K562 (cell line): ENCODE measurements around the gene SLFNL1. TPM values are rescaled to one million over a fixed set of nuclear protein-coding genes. Genes with fewer than 3 reads are reported as not detected.

Experiments
- EWSR1 ChIP-seq: fragments of 450-650 bp; IDR thresholded peaks from 2 replicates; pipeline ENCODE4 v1.6.1; 2018; ENCODE audit warnings: borderline replicate concordance, mild to moderate bottlenecking, low read depth, moderate library complexity; ENCODE audit not compliant: partially characterized antibody
- FOXA3 ChIP-seq, 2 experiments: fragments of 450-650 bp in 1 of 2; sonication (generic) in 1 of 2; formaldehyde crosslinking; IDR thresholded peaks in 1 of 2; conservative IDR thresholded peaks in 1 of 2; 2 replicates each; pipeline versions ENCODE4 v1.4.0 to v1.8.0; 2020 to 2022; ENCODE audit warnings: mild to moderate bottlenecking in 2 of 2, missing genetic modification reagents in 1 of 2
- FOXM1 ChIP-seq, 2 experiments: fragments of 450-650 bp in 1 of 2; sonication (generic) in 1 of 2; formaldehyde crosslinking in 1 of 2; IDR thresholded peaks; 2 replicates each; pipeline versions ENCODE4 v1.6.1 to v1.9.0; 2017 to 2022; ENCODE audit warnings: low read depth in 2 of 2, mild to moderate bottlenecking in 2 of 2, missing genetic modification reagents in 1 of 2, moderate library complexity in 1 of 2
- HLTF ChIP-seq: fragments of 450-650 bp; IDR thresholded peaks from 2 replicates; pipeline ENCODE4 v1.6.1; 2016
- JUN ChIP-seq, 2 experiments: sonication (generic) in 1 of 2; formaldehyde crosslinking in 1 of 2; IDR thresholded peaks; 2 replicates each; pipeline versions ENCODE4 v1.6.1 to v1.8.0; 2012 to 2022; ENCODE audit warnings: borderline replicate concordance in 2 of 2, mild to moderate bottlenecking in 2 of 2, improper control_type of control experiment in 1 of 2, low read depth in 1 of 2, low read length in 1 of 2, missing genetic modification reagents in 1 of 2
- MAZ ChIP-seq, 2 experiments: fragments of 450-650 bp in 1 of 2; sonication (generic) in 1 of 2; formaldehyde crosslinking; IDR thresholded peaks in 1 of 2; conservative IDR thresholded peaks in 1 of 2; 2 replicates each; pipeline versions ENCODE4 v1.4.0 to v1.5.0; 2020; ENCODE audit warnings: mild to moderate bottlenecking in 1 of 2, missing genetic modification reagents in 1 of 2
- NFE2L1 ChIP-seq: fragments of 450-650 bp; IDR thresholded peaks from 2 replicates; pipeline ENCODE4 v1.6.1; 2016; ENCODE audit warnings: missing genetic modification characterization, low read depth, mild to moderate bottlenecking, missing compliant biosample characterization, moderate library complexity, borderline replicate concordance
- PCBP1 ChIP-seq: fragments of 200-400 bp; formaldehyde crosslinking; IDR thresholded peaks from 2 replicates; pipeline ENCODE4 v1.6.1; 2018; ENCODE audit warnings: mild to moderate bottlenecking, low read depth, low read length; ENCODE audit not compliant: poor library complexity, severe bottlenecking
- RB1 ChIP-seq: fragments of 450-650 bp; IDR thresholded peaks from 2 replicates; pipeline ENCODE4 v1.6.1; 2017; ENCODE audit warnings: low read depth, mild to moderate bottlenecking
- SLC30A9 ChIP-seq: fragments of 250-450 bp; sonication (Bioruptor Pico); IDR thresholded peaks from 2 replicates; pipeline ENCODE4 v1.8.0; 2022; ENCODE audit warnings: mild to moderate bottlenecking, moderate library complexity
- TCF7 ChIP-seq: sonication (generic); IDR thresholded peaks from 2 replicates; pipeline ENCODE4 v1.6.1; 2016; ENCODE audit warnings: antibody characterized with exemption, borderline replicate concordance
- ZBTB9 ChIP-seq: fragments of 450-650 bp; formaldehyde crosslinking; IDR thresholded peaks from 2 replicates; pipeline ENCODE4 v1.4.0; 2020; ENCODE audit warnings: mild to moderate bottlenecking, moderate library complexity
- polyA plus RNA-seq, 8 experiments: library from polyadenylated mRNA; depleted of rRNA in 4 of 8; stranded (reverse) in 5 of 8; unstranded in 3 of 8; fragments of >200 nt; fragmentation: Nextera tagmentation in 2 of 8; fragmentation: Illumina TruSeq in 1 of 8; extraction: Ambion mirVana in 2 of 8; extraction: Trizol in 1 of 8; gene quantifications; 2 replicates each; pipeline versions ENCODE4 v1.2.1 to v1.2.3, GENCODE V29; 2011 to 2014; ENCODE audit warnings: inconsistent platforms in 1 of 8, missing spikeins in 1 of 8
- total RNA-seq, 7 experiments: library from RNA; depleted of rRNA in 6 of 7; stranded (reverse); fragments of >200 nt in 6 of 7; fragmentation: Illumina TruSeq in 2 of 7; extraction: Trizol in 2 of 7; gene quantifications; 2 replicates each; pipeline versions ENCODE4 v1.2.1 to v1.2.3, GENCODE V29; 2011 to 2021; ENCODE audit warnings: low replicate concordance in 1 of 7
- TF ChIP-seq, protein P1 (sequence below): fragments of 250-450 bp; sonication (Bioruptor Pico); IDR thresholded peaks from 2 replicates; pipeline ENCODE4 v1.4.0; 2020; ENCODE audit warnings: mild to moderate bottlenecking, moderate library complexity
- TF ChIP-seq, protein P2 (sequence below): fragments of 250-450 bp; sonication (Bioruptor Pico); IDR thresholded peaks from 2 replicates; pipeline ENCODE4 v1.8.0; 2021; ENCODE audit warnings: borderline replicate concordance, mild to moderate bottlenecking, moderate library complexity; ENCODE audit not compliant: poor library complexity, severe bottlenecking
- TF ChIP-seq, protein P3 (sequence below): fragments of 450-650 bp; conservative IDR thresholded peaks from 2 replicates; pipeline ENCODE4 v1.6.1; 2016; ENCODE audit warnings: missing genetic modification characterization, low read depth, mild to moderate bottlenecking, missing compliant biosample characterization, moderate library complexity
- TF ChIP-seq, protein P4 (sequence below): fragments of 450-650 bp; IDR thresholded peaks from 2 replicates; pipeline ENCODE4 v1.6.1; 2016; ENCODE audit warnings: antibody characterized with exemption

Gene SLFNL1
- total and polyA plus RNA-seq, 9 of the 15 experiments (the other 6 are each of a cell fraction or from before 2014, with no cell fraction given) = 0.05 to 0.14 (median 0.06) TPM; not detected in 5

DNA sequence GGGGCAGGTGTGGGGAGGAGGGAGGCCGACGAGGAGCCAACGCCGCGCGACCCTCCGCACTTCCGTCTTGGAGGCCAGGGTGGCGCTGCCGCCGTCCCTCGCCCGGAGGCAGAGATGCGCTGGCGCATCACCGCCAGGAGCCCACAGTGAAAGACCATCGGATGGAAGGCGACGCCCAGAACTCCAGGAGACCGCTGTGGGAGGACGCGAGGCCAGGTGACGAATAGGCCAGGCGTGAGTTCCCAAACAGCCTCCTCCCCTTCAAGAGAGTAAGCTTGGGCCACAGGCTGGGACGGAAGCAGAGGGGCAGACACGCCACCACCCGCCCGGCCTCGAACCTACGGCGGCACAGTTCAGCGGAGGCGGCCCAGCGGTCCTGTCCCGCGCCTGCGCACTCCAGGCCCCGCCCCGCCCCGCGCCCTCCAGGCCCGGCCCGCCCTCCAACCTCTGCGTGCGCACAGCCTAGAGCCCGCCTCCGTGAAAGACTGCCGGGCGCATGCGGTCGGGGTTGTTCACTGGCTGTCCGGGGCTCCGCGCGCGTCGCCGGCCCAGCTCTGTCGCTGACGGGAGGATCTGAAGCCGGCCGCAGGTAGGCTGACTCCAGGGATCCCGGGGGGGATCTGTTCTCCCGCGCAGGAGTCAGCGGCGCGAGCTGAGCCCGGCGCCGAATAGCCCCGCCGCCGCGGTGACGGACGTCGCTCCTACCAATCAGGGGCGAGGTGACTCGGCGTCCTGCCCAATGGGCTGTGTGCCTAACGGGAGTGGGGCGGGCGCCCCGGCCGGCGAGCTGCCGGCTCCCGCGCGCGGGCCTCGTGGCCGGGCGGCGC lies 42.1 kb downstream of the SLFNL1 start, which contains the start of gene CTPS1 (continued):
- TF ChIP-seq, protein P1, sequence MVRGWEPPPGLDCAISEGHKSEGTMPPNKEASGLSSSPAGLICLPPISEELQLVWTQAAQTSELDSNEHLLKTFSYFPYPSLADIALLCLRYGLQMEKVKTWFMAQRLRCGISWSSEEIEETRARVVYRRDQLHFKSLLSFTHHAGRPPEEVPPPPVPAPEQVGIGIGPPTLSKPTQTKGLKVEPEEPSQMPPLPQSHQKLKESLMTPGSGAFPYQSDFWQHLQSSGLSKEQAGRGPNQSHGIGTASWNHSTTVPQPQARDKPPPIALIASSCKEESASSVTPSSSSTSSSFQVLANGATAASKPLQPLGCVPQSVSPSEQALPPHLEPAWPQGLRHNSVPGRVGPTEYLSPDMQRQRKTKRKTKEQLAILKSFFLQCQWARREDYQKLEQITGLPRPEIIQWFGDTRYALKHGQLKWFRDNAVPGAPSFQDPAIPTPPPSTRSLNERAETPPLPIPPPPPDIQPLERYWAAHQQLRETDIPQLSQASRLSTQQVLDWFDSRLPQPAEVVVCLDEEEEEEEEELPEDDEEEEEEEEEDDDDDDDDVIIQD (CRISPR knock-in tag) = no peak
- TF ChIP-seq FOXM1 (IDR thresholded peaks at IDR 0.05; ENCODE audit: low read depth) (no peak), FOXM1 (CRISPR knock-in tag; IDR thresholded peaks at IDR 0.05; ENCODE audit: low read depth) (peak; percentile 51; the same call in 1 of the 2 replicates), SLC30A9 (CRISPR knock-in tag) (no peak), JUN (IDR thresholded peaks at IDR 0.05; ENCODE audit: borderline replicate concordance, low read depth, low read length) (0 out of 2 replicates have a peak, but pooled peaks have one; percentile 35), JUN (CRISPR knock-in tag; IDR thresholded peaks at IDR 0.05; ENCODE audit: borderline replicate concordance) (no peak), NFE2L1 (no peak), PCBP1 (no peak), FOXA3 (CRISPR knock-in tag; conservative IDR thresholded peaks at IDR 0.05 in 1 of 2, IDR thresholded peaks at IDR 0.05 in 1 of 2) (0 out of 4 replicates have a peak, but pooled peaks of 1 of the 2 experiments have one; percentile 9), EWSR1 (no peak), HLTF (no peak), TCF7 (0 out of 2 replicates have a peak, but pooled peaks have one; percentile 7), MAZ (CRISPR knock-in tag; conservative IDR thresholded peaks at IDR 0.05 in 1 of 2, IDR thresholded peaks at IDR 0.05 in 1 of 2) (peak; percentile 52 to 64; a peak in 3 of 4 replicates), ZBTB9 (CRISPR knock-in tag) (0 out of 2 replicates have a peak, but pooled peaks have one; percentile 24), RB1 (peak; percentile 95)
- TF ChIP-seq, protein P2, sequence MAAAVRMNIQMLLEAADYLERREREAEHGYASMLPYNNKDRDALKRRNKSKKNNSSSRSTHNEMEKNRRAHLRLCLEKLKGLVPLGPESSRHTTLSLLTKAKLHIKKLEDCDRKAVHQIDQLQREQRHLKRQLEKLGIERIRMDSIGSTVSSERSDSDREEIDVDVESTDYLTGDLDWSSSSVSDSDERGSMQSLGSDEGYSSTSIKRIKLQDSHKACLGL (CRISPR knock-in tag) = no peak
- TF ChIP-seq, protein P3, sequence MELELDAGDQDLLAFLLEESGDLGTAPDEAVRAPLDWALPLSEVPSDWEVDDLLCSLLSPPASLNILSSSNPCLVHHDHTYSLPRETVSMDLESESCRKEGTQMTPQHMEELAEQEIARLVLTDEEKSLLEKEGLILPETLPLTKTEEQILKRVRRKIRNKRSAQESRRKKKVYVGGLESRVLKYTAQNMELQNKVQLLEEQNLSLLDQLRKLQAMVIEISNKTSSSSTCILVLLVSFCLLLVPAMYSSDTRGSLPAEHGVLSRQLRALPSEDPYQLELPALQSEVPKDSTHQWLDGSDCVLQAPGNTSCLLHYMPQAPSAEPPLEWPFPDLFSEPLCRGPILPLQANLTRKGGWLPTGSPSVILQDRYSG = no peak
- TF ChIP-seq, protein P4, sequence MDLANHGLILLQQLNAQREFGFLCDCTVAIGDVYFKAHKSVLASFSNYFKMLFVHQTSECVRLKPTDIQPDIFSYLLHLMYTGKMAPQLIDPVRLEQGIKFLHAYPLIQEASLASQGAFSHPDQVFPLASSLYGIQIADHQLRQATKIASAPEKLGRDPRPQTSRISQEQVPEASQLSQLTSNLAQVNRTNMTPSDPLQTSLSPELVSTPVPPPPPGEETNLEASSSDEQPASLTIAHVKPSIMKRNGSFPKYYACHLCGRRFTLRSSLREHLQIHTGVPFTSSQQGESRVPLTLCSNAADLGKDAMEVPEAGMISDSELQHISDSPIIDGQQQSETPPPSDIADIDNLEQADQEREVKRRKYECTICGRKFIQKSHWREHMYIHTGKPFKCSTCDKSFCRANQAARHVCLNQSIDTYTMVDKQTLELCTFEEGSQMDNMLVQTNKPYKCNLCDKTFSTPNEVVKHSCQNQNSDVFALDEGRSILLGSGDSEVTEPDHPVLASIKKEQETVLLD = peak; percentile 76; the same call in 1 of the 2 replicates
